Measurements from ENCODE around the gene APOM. TPM values are rescaled to one million over a fixed set of nuclear protein-coding genes. Genes with fewer than 3 reads are reported as not detected.

The APOM gene
- total and polyA plus RNA-seq, 11 donors = 0.54 to 6.6 (median 1.8) TPM

GRCh38 chr6:31686483-31686882 is 30.8 kb downstream of the APOM start:
- H3K4me1 ChIP-seq = peaks cover 0 to 11% (median 3%) of the 10 kb centered on the region in 12 donors
- 77 to 84% (median 78%) methylated on average over 5 of the region's 5 CpGs for WGBS, 4 donors
- H3K27ac ChIP-seq = no peak overlapping the region
- no peaks in the 10 kb centered on the region for H3K27me3 ChIP-seq
- intact Hi-C loops (cut with DNase I) = loop anchor here in 4 of 10 donors (10.0 kb wide), 3 partner anchors 78 to 268 kb away; partner anchors contain the start of genes NELFE (in 3 of the 4), SKIC2 (in 3 of the 4), NEU1 (in 1 of the 4) and SAPCD1 (in 1 of the 4)
- H3K36me3 ChIP-seq = peaks cover 0 to 74% (median 64%) of the 10 kb centered on the region in 9 donors
- ATAC-seq = no peak
- no peak for TF ChIP-seq CTCF (IDR thresholded peaks at IDR 0.05)
- TF ChIP-seq POLR2A (IDR thresholded peaks at IDR 0.05) = no peak
- H3K4me3 ChIP-seq = no peak overlapping the region
- no peaks in the 10 kb centered on the region for H3K9me3 ChIP-seq
- DNase-seq = peak in 1 of 5 donors; percentile 15

DNA sequence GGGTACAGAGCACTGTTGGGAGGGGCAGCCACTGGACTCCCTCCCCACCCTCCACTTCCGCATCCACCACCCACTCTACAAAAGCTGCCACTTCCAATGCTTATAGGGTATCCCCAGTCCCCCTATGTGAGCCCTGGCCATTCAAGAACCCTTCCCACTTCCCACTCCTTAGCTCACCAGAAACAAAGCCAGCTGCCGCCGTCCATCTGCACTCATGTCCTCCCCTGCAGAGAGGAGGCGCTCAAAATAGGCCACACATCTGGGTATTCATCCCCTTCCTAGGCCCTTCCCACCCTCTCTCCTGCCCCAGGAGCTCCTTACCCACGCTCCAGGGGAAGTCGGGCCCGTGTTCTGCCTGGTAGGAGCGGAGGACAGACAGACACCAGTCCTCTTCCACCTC is 31.6 kb downstream of the APOM start:
- no peak for ATAC-seq
- WGBS, 4 donors = 86 to 87% (median 87%) methylated on average over 8 of the region's 8 CpGs
- intact Hi-C loops (cut with DNase I) = loop anchor here in 4 of 10 donors (10.0 kb wide), 3 partner anchors 77 to 267 kb away; partner anchors contain the start of genes NELFE (in 3 of the 4), SKIC2 (in 3 of the 4), NEU1 (in 1 of the 4) and SAPCD1 (in 1 of the 4)

GRCh38 chr6:31687860-31688693 is 32.4 kb downstream of the APOM start:
- TF ChIP-seq CTCF (IDR thresholded peaks at IDR 0.05) (no peak), POLR2A (IDR thresholded peaks at IDR 0.05) (no peak)

More for the DNA sequence above, 31.6 kb downstream of the APOM start:
- Histone ChIP-seq H3K4me1 (peaks cover 0 to 7% (median 0%) of the 10 kb centered on the region in 12 donors), H3K4me3 (no peak overlapping the region), H3K9me3 (no peaks in the 10 kb centered on the region), H3K27ac (no peak overlapping the region), H3K27me3 (no peaks in the 10 kb centered on the region), H3K36me3 (peaks cover 0 to 82% (median 73%) of the 10 kb centered on the region in 9 donors)
- peak in 1 of 5 donors; percentile 35 for DNase-seq
- TF ChIP-seq CTCF (IDR thresholded peaks at IDR 0.05) = no peak
- TF ChIP-seq POLR2A (IDR thresholded peaks at IDR 0.05) = no peak

More at GRCh38 chr6:31687860-31688693, 32.4 kb downstream of the APOM start:
- intact Hi-C loops (cut with DNase I) = loop anchor here in 4 of 10 donors (10.0 kb wide), 3 partner anchors 77 to 267 kb away; partner anchors contain the start of genes NELFE (in 3 of the 4), SKIC2 (in 3 of the 4), NEU1 (in 1 of the 4) and SAPCD1 (in 1 of the 4)
- Histone ChIP-seq H3K4me3 (no peak overlapping the region), H3K9me3 (no peaks in the 10 kb centered on the region), H3K4me1 (peaks cover 0 to 5% (median 0%) of the 10 kb centered on the region in 12 donors), H3K27ac (no peak overlapping the region), H3K36me3 (peaks cover 0 to 90% (median 80%) of the 10 kb centered on the region in 9 donors), H3K27me3 (no peaks in the 10 kb centered on the region)
- ATAC-seq (no peak), DNase-seq (peak in 1 of 5 donors; percentile 55)
- WGBS, 4 donors = 79 to 84% (median 81%) methylated on average over 14 of the region's 14 CpGs
